T47D (cell line): ENCODE measurements around the gene P3H3.
A peak's percentile ranks its signal among the peaks of the same experiment; 100 is the strongest.

Experiments
- DNase-seq, 2 experiments: peaks; one replicate each; pipeline versions ENCODE4 v3.0.0 to v3.0.0-alpha.2; 2011 to 2012; ENCODE audit warnings: low read depth in 1 of 2, low spot score in 1 of 2
- JUND ChIP-seq: IDR thresholded peaks from 2 replicates; pipeline ENCODE4 v1.6.1; 2012; ENCODE audit warnings: low read depth
- in situ Hi-C: cut with HindIII; loops from 2 replicates; pipeline ENCODE4 v1.10.0; 2016; ENCODE audit warnings: low sequenced_read_pairs, low pct_unique_long_range_greater_than_20kb

The P3H3 gene

DNA sequence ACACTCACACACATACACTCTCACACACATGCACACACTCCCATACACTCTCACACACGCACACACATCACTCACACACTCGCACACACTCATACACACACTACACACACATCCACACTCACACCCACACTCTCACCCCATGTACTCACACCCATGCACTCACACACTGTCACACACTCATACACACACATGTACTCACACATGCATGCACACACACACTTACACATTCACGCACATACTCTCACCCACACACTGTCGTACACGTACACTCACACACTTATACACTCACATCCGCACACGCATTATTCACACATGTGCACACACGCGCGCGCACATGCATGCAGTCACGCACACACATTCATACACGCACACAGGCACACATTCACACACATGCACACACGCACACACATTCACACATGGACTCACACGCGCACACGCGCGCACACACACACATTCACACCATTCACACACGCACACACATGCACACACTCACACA is 10.5 kb upstream of the P3H3 start:
- in situ Hi-C loops: no loop called here

DNA sequence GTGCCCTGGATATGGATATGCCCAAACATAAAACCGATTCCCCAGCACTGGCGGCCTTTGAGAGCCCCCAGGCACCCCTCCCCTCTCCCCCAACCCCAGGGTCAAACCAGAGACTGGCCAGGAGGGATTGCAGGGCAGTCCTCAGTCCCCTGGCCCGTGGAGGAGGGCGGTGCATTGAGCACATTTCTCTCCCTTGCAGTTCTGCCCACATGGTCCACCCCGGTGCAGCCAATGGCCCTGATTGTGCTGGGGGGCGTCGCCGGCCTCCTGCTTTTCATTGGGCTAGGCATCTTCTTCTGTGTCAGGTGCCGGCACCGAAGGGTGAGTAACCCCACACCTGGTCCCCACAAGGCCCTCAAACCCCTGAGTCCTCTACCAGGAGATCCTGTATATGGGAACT is 10.0 kb upstream of the P3H3 start:
- in situ Hi-C loops: no loop called here
- no peak for TF ChIP-seq JUND
- DNase-seq: no peak

More for the DNA sequence above, 10.5 kb upstream of the P3H3 start:
- no peak for DNase-seq
- no peak for TF ChIP-seq JUND

DNA sequence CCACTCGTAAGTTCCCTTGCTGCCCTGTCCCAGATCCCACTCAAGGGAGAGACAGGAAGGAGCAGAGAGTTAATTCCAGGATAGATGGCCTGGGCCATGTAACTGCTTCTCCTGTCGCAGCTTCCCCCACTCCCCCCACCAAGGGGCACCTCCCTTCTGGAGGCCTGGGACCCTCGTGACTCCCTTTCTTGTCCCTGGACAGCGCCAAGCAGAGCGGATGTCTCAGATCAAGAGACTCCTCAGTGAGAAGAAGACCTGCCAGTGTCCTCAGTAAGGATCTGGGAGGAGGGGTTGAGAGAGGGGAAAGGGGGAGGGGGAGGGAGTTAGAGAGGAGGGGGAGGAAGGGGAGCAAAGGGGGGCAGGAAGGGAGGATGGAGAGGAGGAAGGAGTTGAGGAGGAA is 9.6 kb upstream of the P3H3 start:
- in situ Hi-C loops: no loop called here
- TF ChIP-seq JUND: no peak
- no peak for DNase-seq

DNA sequence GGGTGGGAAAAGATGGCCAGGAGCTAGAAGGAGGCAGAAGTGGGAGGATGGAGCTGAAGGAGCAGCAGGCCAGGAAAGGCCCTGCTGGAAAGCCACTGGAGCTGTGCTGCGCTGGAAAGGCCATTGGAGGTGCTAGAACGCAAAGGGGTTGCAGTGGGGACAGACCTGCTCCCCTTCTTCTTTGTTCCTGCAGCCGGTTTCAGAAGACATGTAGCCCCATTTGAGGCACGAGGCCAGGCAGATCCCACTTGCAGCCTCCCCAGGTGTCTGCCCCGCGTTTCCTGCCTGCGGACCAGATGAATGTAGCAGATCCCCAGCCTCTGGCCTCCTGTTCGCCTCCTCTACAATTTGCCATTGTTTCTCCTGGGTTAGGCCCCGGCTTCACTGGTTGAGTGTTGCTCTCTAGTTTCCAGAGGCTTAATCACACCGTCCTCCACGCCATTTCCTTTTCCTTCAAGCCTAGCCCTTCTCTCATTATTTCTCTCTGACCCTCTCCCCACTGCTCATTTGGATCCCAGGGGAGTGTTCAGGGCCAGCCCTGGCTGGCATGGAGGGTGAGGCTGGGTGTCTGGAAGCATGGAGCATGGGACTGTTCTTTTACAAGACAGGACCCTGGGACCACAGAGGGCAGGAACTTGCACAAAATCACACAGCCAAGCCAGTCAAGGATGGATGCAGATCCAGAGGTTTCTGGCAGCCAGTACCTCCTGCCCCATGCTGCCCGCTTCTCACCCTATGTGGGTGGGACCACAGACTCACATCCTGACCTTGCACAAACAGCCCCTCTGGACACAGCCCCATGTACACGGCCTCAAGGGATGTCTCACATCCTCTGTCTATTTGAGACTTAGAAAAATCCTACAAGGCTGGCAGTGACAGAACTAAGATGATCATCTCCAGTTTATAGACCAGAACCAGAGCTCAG is 8.8 kb upstream of the P3H3 start:
- TF ChIP-seq JUND: no peak
- DNase-seq: no peak
- in situ Hi-C loops: no loop called here

DNA sequence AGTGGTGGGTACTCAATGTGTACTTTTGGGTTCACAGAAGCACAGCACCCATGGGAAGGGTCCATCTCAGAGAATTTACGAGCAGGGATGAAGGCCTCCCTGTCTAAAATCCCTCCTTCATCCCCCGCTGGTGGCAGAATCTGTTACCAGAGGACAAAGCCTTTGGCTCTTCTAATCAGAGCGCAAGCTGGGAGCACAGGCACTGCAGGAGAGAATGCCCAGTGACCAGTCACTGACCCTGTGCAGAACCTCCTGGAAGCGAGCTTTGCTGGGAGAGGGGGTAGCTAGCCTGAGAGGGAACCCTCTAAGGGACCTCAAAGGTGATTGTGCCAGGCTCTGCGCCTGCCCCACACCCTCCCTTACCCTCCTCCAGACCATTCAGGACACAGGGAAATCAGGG is 8.0 kb upstream of the P3H3 start:
- DNase-seq: no peak
- TF ChIP-seq JUND: no peak
- in situ Hi-C loops: no loop called here

DNA sequence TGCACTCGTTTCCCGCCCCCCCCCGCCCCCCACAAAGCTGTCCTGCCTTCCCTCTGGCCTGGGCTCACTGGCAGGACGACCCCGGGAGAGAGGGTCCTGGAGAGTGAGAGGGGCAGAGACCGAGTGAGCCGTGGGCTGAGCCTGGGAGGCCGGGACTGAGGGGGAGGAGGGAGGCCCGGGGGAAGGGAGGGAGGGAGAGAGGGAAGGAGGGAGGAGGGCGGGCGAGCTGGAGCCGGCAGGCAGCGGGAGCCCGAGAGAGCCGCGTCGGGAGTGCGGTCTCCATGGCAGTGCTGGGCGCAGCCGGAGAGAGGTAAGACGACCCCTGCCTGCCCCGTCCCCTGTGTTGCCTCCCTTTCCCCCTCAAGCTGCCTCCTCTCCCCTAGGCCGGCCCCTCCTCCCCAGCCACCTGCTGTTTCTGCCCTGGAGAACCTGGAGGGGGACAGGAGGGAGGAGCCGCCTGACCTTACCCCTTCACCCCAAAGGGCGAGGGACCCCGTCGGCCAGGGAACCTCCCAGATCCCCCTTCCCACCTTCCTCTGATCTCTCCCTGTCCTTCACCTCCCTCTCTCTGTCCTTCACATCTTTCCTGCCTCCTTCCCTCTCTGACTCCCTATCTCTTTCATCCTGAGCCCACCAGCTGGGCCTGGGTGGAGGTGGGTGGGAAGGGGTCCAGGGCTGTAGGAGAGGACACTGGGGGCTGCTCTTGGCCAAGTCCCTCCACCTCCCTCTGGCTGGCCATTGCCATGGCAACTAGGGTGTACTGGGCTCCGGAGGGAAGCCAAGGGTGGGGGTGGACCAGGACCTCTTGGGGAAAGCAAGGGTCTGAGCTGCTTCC is 6.4 kb upstream of the P3H3 start, which contains the start of gene GPR162:
Gene GPR162 (plus strand): TSS at position 231 of the 835 bp plus-strand sequence. CDS start 2,078 bp downstream, outside the sequence.
- no peak for DNase-seq
- in situ Hi-C loops: no loop called here
- no peak for TF ChIP-seq JUND

DNA sequence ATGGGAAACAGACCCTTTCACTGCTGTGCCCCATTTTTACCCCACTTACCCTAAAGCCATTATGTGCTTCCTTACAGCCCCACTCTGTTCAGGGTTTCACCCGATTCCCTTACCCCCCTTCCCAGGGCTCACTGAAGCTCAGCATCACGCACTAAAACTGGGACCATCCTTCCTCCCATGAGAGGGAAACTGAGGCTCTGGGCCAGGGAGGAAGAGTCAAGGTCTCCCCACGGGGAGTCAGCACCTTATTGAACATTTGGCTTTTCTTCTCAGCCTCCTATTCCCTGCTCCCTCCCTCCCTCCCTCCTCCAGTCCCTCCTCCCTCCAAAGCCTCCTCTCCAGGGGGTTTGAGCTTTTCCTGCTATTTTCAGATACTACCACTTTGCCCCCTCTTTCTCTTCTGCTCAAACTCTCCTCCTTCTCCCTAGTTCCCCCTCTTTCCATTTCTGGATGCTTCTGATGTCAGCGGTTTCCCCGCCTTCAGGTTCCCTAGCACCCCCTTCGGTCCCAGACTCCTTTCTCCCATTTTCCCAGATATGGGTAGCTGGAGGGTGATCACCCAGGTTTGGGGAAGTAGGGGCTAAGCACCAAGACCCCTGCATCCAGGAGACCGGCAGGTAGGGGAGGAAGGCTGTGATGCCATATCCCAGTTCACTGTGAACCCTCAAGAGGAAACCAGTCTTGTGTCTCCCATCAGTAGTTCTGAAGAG is 5.6 kb upstream of the P3H3 start:
- no peak for DNase-seq
- in situ Hi-C loops: no loop called here
- no peak for TF ChIP-seq JUND

DNA sequence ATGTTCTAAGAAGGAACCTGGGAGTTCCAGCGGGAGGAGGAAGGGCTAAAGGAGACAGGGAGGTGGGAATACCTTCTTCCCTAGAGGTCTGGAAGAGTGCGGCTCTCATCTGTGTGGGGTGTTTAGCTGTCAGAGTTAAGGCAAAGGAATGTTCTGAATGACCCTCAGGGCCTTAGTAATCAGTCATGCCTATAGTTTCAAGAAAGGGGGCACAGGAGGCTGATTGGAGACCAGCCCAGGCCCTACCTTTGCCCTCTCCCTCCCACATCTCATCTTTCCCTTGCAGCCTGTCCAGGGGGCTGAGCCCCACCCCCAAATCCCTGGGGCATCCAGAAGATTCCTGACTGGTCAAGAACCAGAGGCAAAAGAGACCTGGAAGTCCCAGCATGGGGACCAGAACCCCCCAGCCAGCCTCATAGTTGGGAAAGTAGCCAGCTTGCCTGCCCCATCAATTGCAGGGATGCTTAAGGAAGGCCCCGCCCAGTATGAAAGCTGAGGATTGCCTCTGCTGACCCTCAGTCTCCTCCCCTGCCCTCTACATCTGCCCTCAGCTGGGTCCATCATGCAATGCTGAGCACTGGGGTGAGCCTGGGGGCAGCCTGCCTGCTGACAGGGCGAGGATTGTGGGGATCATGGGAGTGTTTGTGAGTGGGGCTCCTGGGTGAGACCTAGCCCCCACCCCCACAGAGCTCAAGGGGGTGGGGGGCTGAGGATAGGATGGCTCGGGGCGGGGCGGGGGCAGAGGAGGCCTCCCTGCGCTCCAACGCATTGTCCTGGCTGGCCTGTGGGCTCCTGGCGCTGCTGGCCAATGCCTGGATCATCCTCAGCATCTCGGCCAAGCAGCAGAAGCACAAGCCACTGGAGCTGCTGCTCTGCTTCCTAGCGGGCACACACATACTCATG is 4.8 kb upstream of the P3H3 start:
- in situ Hi-C loops: no loop called here
- TF ChIP-seq JUND: no peak
- DNase-seq: no peak

DNA sequence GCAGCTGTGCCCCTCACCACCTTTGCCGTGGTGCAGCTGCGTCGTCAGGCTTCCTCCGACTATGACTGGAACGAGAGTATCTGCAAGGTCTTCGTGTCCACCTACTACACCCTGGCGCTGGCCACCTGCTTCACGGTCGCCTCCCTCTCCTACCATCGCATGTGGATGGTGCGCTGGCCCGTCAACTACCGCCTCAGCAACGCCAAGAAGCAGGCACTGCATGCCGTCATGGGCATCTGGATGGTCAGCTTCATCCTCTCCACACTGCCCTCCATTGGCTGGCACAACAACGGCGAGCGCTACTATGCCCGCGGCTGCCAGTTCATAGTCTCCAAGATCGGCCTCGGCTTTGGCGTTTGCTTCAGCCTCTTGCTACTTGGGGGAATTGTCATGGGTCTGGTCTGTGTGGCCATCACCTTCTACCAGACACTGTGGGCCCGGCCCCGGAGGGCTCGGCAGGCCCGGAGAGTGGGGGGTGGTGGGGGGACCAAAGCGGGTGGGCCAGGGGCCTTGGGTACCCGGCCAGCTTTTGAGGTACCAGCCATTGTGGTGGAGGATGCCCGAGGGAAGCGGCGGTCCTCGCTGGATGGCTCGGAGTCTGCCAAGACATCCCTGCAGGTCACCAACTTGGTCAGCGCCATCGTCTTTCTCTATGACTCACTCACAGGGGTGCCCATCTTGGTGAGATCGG is 4.0 kb upstream of the P3H3 start:
- in situ Hi-C loops: no loop called here

DNA sequence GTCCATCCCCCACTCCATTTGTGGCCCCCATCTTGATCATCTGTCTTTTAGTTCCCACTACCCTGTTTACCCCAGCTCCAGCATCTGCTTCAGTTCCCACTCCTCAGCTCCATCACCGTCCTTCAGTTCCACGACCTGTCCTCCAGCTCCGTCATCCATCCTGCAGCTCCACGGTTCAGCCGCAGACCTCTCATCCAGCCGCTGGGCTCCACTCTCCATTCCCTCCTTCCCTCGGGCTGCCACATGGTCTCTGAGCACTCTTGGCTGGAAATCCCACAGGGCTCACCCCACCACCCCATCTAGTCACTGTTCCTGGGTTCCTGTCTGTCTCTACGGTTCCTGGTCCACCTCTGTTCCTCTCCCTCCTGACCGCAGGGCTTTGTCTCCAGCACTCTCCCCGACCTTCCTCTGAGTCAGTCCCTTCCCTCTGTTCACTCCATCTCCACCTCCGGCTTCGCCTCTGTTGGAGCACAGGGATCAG is 3.3 kb upstream of the P3H3 start:
- no peak for DNase-seq
- in situ Hi-C loops: no loop called here
- TF ChIP-seq JUND: no peak

More for the DNA sequence above, 4.0 kb upstream of the P3H3 start:
- no peak for TF ChIP-seq JUND
- DNase-seq: peak in 1 of 2 experiments; percentile 32
